ENCODE results near the gene KRTAP3-2. TPM values are rescaled to one million over a fixed set of nuclear protein-coding genes. Genes with fewer than 3 reads are reported as not detected.

The KRTAP3-2 gene
- total RNA-seq, 4 donors from 2014 or later: not detected

- no peak overlapping the region for H3K27ac ChIP-seq
- no peaks in the 10 kb centered on the region for H3K36me3 ChIP-seq
- H3K4me1 ChIP-seq: no peaks in the 10 kb centered on the region
- H3K4me3 ChIP-seq: no peak overlapping the region
- H3K27me3 ChIP-seq: no peaks in the 10 kb centered on the region
- no peaks in the 10 kb centered on the region for H3K9me3 ChIP-seq
- no peak for DNase-seq (ENCODE audit: low spot score in 2 of 2)
- 85 to 86% methylated on average over 12 of the region's 12 CpGs for WGBS, 2 donors
- TF ChIP-seq CTCF (IDR thresholded peaks at IDR 0.05): no peak
- no peak for TF ChIP-seq POLR2A (IDR thresholded peaks at IDR 0.05)
- TF ChIP-seq EP300 (IDR thresholded peaks at IDR 0.05): no peak
Observed at GRCh38 chr17:40958086-40958953, 41.4 kb downstream of the KRTAP3-2 start.

- Histone ChIP-seq H3K4me1 (no peaks in the 10 kb centered on the region), H3K9me3 (no peaks in the 10 kb centered on the region), H3K4me3 (no peak overlapping the region), H3K27me3 (no peaks in the 10 kb centered on the region), H3K36me3 (no peaks in the 10 kb centered on the region), H3K27ac (no peak overlapping the region)
- WGBS, 2 donors: 60 to 62% methylated on average over 8 of the region's 8 CpGs
- no peak for TF ChIP-seq EP300 (IDR thresholded peaks at IDR 0.05)
- no peak for TF ChIP-seq POLR2A (IDR thresholded peaks at IDR 0.05)
- TF ChIP-seq CTCF (IDR thresholded peaks at IDR 0.05): no peak
- no peak for DNase-seq (ENCODE audit: low spot score in 2 of 2)
Observed at GRCh38 chr17:40956401-40957254, 43.1 kb downstream of the KRTAP3-2 start.

- no peak overlapping the region for H3K27ac ChIP-seq
- H3K4me1 ChIP-seq: peaks cover 0 to 11% (median 0%) of the 10 kb centered on the region in 4 donors
- H3K36me3 ChIP-seq: no peaks in the 10 kb centered on the region
- WGBS, 2 donors: 59 to 77% methylated on average over 2 of the region's 2 CpGs
- H3K9me3 ChIP-seq: no peaks in the 10 kb centered on the region
- no peak for TF ChIP-seq POLR2A (IDR thresholded peaks at IDR 0.05)
- no peak for TF ChIP-seq CTCF (IDR thresholded peaks at IDR 0.05)
- no peak for TF ChIP-seq EP300 (IDR thresholded peaks at IDR 0.05)
- no peaks in the 10 kb centered on the region for H3K27me3 ChIP-seq
- no peak overlapping the region for H3K4me3 ChIP-seq
- DNase-seq (ENCODE audit: low spot score in 2 of 2): no peak
Observed at GRCh38 chr17:40953881-40954280, 45.8 kb downstream of the KRTAP3-2 start.

- peaks cover 0 to 11% (median 0%) of the 10 kb centered on the region in 4 donors for H3K4me1 ChIP-seq
- no peaks in the 10 kb centered on the region for H3K27me3 ChIP-seq
- DNase-seq (ENCODE audit: low spot score in 2 of 2): no peak
- TF ChIP-seq CTCF (IDR thresholded peaks at IDR 0.05) (no peak), EP300 (IDR thresholded peaks at IDR 0.05) (no peak), POLR2A (IDR thresholded peaks at IDR 0.05) (no peak)
- WGBS, 2 donors: 32 to 49% methylated on average over 1 of the region's 1 CpG
- no peak overlapping the region for H3K4me3 ChIP-seq
- no peaks in the 10 kb centered on the region for H3K36me3 ChIP-seq
- no peak overlapping the region for H3K27ac ChIP-seq
- H3K9me3 ChIP-seq: no peaks in the 10 kb centered on the region
Observed at GRCh38 chr17:40952661-40953060, 47.0 kb downstream of the KRTAP3-2 start.

GRCh38 chr17:40952154-40952553 is 47.6 kb downstream of the KRTAP3-2 start:
- 73 to 86% methylated on average over 2 of the region's 2 CpGs for WGBS, 2 donors
- no peak for DNase-seq (ENCODE audit: low spot score in 2 of 2)
- H3K4me1 ChIP-seq: peaks cover 0 to 11% (median 0%) of the 10 kb centered on the region in 4 donors
- H3K4me3 ChIP-seq: no peak overlapping the region
- H3K27ac ChIP-seq: no peak overlapping the region
- no peak for TF ChIP-seq CTCF (IDR thresholded peaks at IDR 0.05)
- TF ChIP-seq EP300 (IDR thresholded peaks at IDR 0.05): no peak
- no peak for TF ChIP-seq POLR2A (IDR thresholded peaks at IDR 0.05)
- no peaks in the 10 kb centered on the region for H3K36me3 ChIP-seq
- H3K27me3 ChIP-seq: no peaks in the 10 kb centered on the region
- H3K9me3 ChIP-seq: no peaks in the 10 kb centered on the region
